ENCODE measurements around the gene PLXNA4. TPM values are rescaled to one million over a fixed set of nuclear protein-coding genes. Genes with fewer than 3 reads are reported as not detected.

PLXNA4 gene
- total RNA-seq, 1 donor from 2014 or later = 67.7 TPM

- FAIRE-seq = no peak
Measured at GRCh38 chr7:132226957-132227290, 349.3 kb downstream of the PLXNA4 start.

GRCh38 chr7:132226046-132226956, 350.0 kb downstream of the PLXNA4 start:
- FAIRE-seq = no peak

More at GRCh38 chr7:132226957-132227290, 349.3 kb downstream of the PLXNA4 start:
- no peak for DNase-seq (ENCODE audit: low spot score in 2 of 2)

GRCh38 chr7:132225216-132226030, 350.8 kb downstream of the PLXNA4 start:
- FAIRE-seq (no peak), DNase-seq (ENCODE audit: low spot score in 2 of 2) (no peak)

More at GRCh38 chr7:132226046-132226956, 350.0 kb downstream of the PLXNA4 start:
- DNase-seq (ENCODE audit: low spot score in 2 of 2) = no peak

- DNase-seq (ENCODE audit: low spot score in 2 of 2) (no peak), FAIRE-seq (no peak)
Measured at GRCh38 chr7:132221356-132221755, 354.9 kb downstream of the PLXNA4 start.

GRCh38 chr7:132220060-132220459, 356.2 kb downstream of the PLXNA4 start:
- FAIRE-seq = no peak
- no peak for DNase-seq (ENCODE audit: low spot score in 2 of 2)

GRCh38 chr7:132218876-132219275, 357.4 kb downstream of the PLXNA4 start:
- no peak for FAIRE-seq
- no peak for DNase-seq (ENCODE audit: low spot score in 2 of 2)

- DNase-seq (ENCODE audit: low spot score in 2 of 2) (no peak), FAIRE-seq (no peak)
Measured at GRCh38 chr7:132216847-132217525, 359.3 kb downstream of the PLXNA4 start.

- DNase-seq (ENCODE audit: low spot score in 2 of 2) = no peak
- FAIRE-seq = no peak
Measured at GRCh38 chr7:132214452-132214851, 361.8 kb downstream of the PLXNA4 start.

- DNase-seq (ENCODE audit: low spot score in 2 of 2) = no peak
- FAIRE-seq = no peak
Measured at GRCh38 chr7:132213583-132213982, 362.7 kb downstream of the PLXNA4 start.

- DNase-seq (ENCODE audit: low spot score in 2 of 2) = no peak
- FAIRE-seq = no peak
Measured at GRCh38 chr7:132211971-132212370, 364.3 kb downstream of the PLXNA4 start.

GRCh38 chr7:132210821-132211220, 365.4 kb downstream of the PLXNA4 start:
- no peak for FAIRE-seq
- DNase-seq (ENCODE audit: low spot score in 2 of 2) = no peak

GRCh38 chr7:132207782-132208181, 368.5 kb downstream of the PLXNA4 start:
- FAIRE-seq (no peak), DNase-seq (ENCODE audit: low spot score in 2 of 2) (no peak)

- FAIRE-seq (no peak), DNase-seq (ENCODE audit: low spot score in 2 of 2) (no peak)
Measured at GRCh38 chr7:132207211-132207610, 369.1 kb downstream of the PLXNA4 start.

- DNase-seq (ENCODE audit: low spot score in 2 of 2) (no peak), FAIRE-seq (no peak)
Measured at GRCh38 chr7:132206594-132206993, 369.7 kb downstream of the PLXNA4 start.

GRCh38 chr7:132205509-132205908, 370.8 kb downstream of the PLXNA4 start:
- DNase-seq (ENCODE audit: low spot score in 2 of 2) (no peak), FAIRE-seq (no peak)

GRCh38 chr7:132203021-132203420, 373.2 kb downstream of the PLXNA4 start:
- DNase-seq (ENCODE audit: low spot score in 2 of 2) (no peak), FAIRE-seq (no peak)

- no peak for FAIRE-seq
- no peak for DNase-seq (ENCODE audit: low spot score in 2 of 2)
Measured at GRCh38 chr7:132202541-132202940, 373.7 kb downstream of the PLXNA4 start.

GRCh38 chr7:132200141-132200540, 376.1 kb downstream of the PLXNA4 start:
- FAIRE-seq = no peak

GRCh38 chr7:132199626-132200025, 376.6 kb downstream of the PLXNA4 start:
- no peak for DNase-seq (ENCODE audit: low spot score in 2 of 2)
- FAIRE-seq = no peak

More at GRCh38 chr7:132200141-132200540, 376.1 kb downstream of the PLXNA4 start:
- DNase-seq (ENCODE audit: low spot score in 2 of 2) = no peak

- FAIRE-seq = no peak
Measured at GRCh38 chr7:132197772-132198171, 378.5 kb downstream of the PLXNA4 start.

GRCh38 chr7:132193898-132194297, 382.4 kb downstream of the PLXNA4 start:
- FAIRE-seq (no peak), DNase-seq (ENCODE audit: low spot score in 2 of 2) (no peak)

More at GRCh38 chr7:132197772-132198171, 378.5 kb downstream of the PLXNA4 start:
- DNase-seq (ENCODE audit: low spot score in 2 of 2) = no peak

Measured in frontal cortex (tissue), 4 donors.